Testis (tissue), 3 donors: Measurements from ENCODE around the gene PPM1A. TPM values are rescaled to one million over a fixed set of nuclear protein-coding genes. Genes with fewer than 3 reads are reported as not detected.

Experiments
- DNase-seq: peaks from one replicate; pipeline ENCODE4 v3.0.0-alpha.2; 2019
- H3K27ac ChIP-seq, 2 donors: fragments of 200-600 bp; sonication (generic); one replicate each; pipeline ENCODE4 v1.5.1; 2019
- H3K27me3 ChIP-seq: fragments of 200-600 bp; sonication (generic); one replicate; pipeline ENCODE4 v1.5.1; 2019
- H3K36me3 ChIP-seq: fragments of 200-600 bp; sonication (generic); one replicate; pipeline ENCODE4 v1.5.1; 2017; ENCODE audit warnings: low read depth; ENCODE audit errors: missing control alignments
- H3K4me1 ChIP-seq: fragments of 200-600 bp; sonication (generic); one replicate; pipeline ENCODE4 v1.5.1; 2019
- H3K4me3 ChIP-seq, 2 donors: fragments of 200-600 bp; sonication (generic); one replicate each; pipeline ENCODE4 v1.5.1; 2017 to 2019
- H3K9me3 ChIP-seq: fragments of 200-600 bp; sonication (generic); one replicate; pipeline ENCODE4 v1.5.1; 2017
- CTCF ChIP-seq, 3 experiments: fragments of 450-650 bp in 2 of 3; fragments of 200-600 bp in 1 of 3; sonication (generic) in 1 of 3; IDR thresholded peaks; one replicate each; pipeline ENCODE4 v1.5.1; 2016 to 2019; ENCODE audit warnings: antibody characterized with exemption in 3 of 3, mild to moderate bottlenecking in 2 of 3, moderate library complexity in 1 of 3
- POLR2A ChIP-seq: fragments of 450-650 bp; IDR thresholded peaks from one replicate; pipeline ENCODE4 v1.6.1; 2017; ENCODE audit warnings: antibody characterized with exemption, mild to moderate bottlenecking, moderate library complexity
- WGBS, 2 donors: methylation state at CpG; one replicate each; pipeline ENCODE4 v1.1.5; 2018; 5-methylcytosine and 5-hydroxymethylcytosine counted together
- intact Hi-C: fragments of 100-400 bp; cut with DNase I; formaldehyde crosslinking; loops from one replicate; pipeline ENCODE4 v1.15.1; 2023; ENCODE audit warnings: low total_unique reads
- polyA plus RNA-seq: library from polyadenylated mRNA; stranded (reverse); fragments of 350-450 nt; fragmentation: Illumina TruSeq; extraction: RNeasy Lipid Tissue Mini Kit (QIAGEN cat#74804); gene quantifications from one replicate; pipeline ENCODE4 v1.2.3, GENCODE V29; 2014; ENCODE audit warnings: low read depth, low replicate concordance; ENCODE audit not compliant: insufficient read depth
- total RNA-seq, 2 donors: library from RNA; depleted of rRNA; stranded (reverse); fragments of >200 nt; gene quantifications; one replicate each; pipeline ENCODE4 v1.2.3, GENCODE V29; 2016

PPM1A gene
- total and polyA plus RNA-seq, 3 donors from 2014 or later, result 73.0 to 146 (median 91.1) TPM

GRCh38 chr14:60222820-60223219 lies 26.2 kb upstream of the PPM1A start:
- WGBS, 2 donors, result 85 to 100% methylated on average over 1 to 4 of the region's 4 CpGs
- DNase-seq, result no peak
- TF ChIP-seq CTCF (IDR thresholded peaks at IDR 0.05) (no peak), POLR2A (no peak)
- no peaks in the 10 kb centered on the region for H3K4me1 ChIP-seq
- intact Hi-C loops, result no loop called here
- no peak overlapping the region for H3K27ac ChIP-seq
- no peaks in the 10 kb centered on the region for H3K9me3 ChIP-seq
- H3K27me3 ChIP-seq, result no peaks in the 10 kb centered on the region
- H3K4me3 ChIP-seq, result no peak overlapping the region
- H3K36me3 ChIP-seq, result no peaks in the 10 kb centered on the region

- no peak for DNase-seq
- Histone ChIP-seq H3K27me3 (no peaks in the 10 kb centered on the region), H3K4me1 (no peaks in the 10 kb centered on the region), H3K27ac (no peak overlapping the region), H3K4me3 (no peak overlapping the region), H3K36me3 (no peaks in the 10 kb centered on the region), H3K9me3 (no peaks in the 10 kb centered on the region)
- 77 to 94% methylated on average over 3 of the region's 3 CpGs for WGBS, 2 donors
- TF ChIP-seq POLR2A, result no peak
- TF ChIP-seq CTCF (IDR thresholded peaks at IDR 0.05), result no peak
- intact Hi-C loops, result no loop called here
Measured at GRCh38 chr14:60225265-60225664, 23.8 kb upstream of the PPM1A start.

DNA sequence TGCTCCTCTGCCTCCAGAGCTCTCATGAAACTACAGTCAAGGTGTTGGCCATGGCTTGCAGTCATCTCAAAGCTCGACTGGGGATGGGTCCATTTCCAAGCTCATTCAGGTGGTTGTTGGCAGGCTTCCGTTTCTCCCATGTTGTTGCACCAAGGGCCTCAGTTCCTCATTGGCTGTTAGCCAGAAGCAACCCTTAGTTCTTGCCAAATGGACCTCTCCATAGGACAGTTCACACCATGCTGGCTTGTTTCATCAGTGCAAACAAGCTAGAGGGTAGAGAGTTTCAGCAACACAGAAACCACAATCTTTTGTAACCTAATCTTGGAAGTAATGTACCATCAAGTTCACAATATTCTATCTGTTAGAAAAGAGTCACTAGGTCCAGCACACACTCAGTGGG lies 22.7 kb upstream of the PPM1A start:
- no peaks in the 10 kb centered on the region for H3K36me3 ChIP-seq
- no peak overlapping the region for H3K27ac ChIP-seq
- no peak for DNase-seq
- no peak overlapping the region for H3K4me3 ChIP-seq
- no peak for TF ChIP-seq CTCF (IDR thresholded peaks at IDR 0.05)
- TF ChIP-seq POLR2A, result no peak
- intact Hi-C loops, result no loop called here
- H3K4me1 ChIP-seq, result no peaks in the 10 kb centered on the region
- no peaks in the 10 kb centered on the region for H3K27me3 ChIP-seq
- WGBS, 2 donors, result 81 to 82% methylated on average over 2 of the region's 2 CpGs
- no peaks in the 10 kb centered on the region for H3K9me3 ChIP-seq

GRCh38 chr14:60227291-60227690 lies 21.7 kb upstream of the PPM1A start:
- no peaks in the 10 kb centered on the region for H3K9me3 ChIP-seq
- H3K36me3 ChIP-seq, result no peaks in the 10 kb centered on the region
- no peak overlapping the region for H3K27ac ChIP-seq
- no peak for DNase-seq
- H3K4me3 ChIP-seq, result no peak overlapping the region
- TF ChIP-seq CTCF (IDR thresholded peaks at IDR 0.05) (no peak), POLR2A (no peak)
- no peaks in the 10 kb centered on the region for H3K4me1 ChIP-seq
- no peaks in the 10 kb centered on the region for H3K27me3 ChIP-seq
- WGBS, 2 donors, result 92 to 95% methylated on average over 1 of the region's 1 CpG
- intact Hi-C loops, result no loop called here

DNA sequence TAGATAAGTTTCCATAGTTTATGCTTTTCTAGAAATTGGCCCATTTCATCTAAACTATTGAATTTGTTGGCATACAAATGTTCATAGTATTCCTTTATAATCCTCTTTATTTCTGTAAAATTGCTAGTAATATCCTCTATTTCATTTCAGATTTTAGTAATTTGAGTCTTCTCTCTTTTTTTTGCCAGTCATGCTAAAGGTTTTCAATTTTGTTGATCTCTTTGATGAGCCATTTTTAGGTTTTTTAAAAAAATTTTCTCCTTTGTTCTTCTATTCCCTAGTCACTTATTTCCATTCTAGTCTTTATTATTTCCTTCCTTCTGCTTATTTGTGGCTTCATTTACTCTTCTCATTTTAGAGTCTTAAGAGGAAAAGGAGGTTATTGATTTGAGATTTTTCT lies 19.4 kb upstream of the PPM1A start:
- Histone ChIP-seq H3K4me1 (no peaks in the 10 kb centered on the region), H3K4me3 (no peak overlapping the region), H3K9me3 (no peaks in the 10 kb centered on the region), H3K27me3 (no peaks in the 10 kb centered on the region), H3K27ac (no peak overlapping the region), H3K36me3 (no peaks in the 10 kb centered on the region)
- DNase-seq, result no peak
- intact Hi-C loops, result no loop called here
- TF ChIP-seq CTCF (IDR thresholded peaks at IDR 0.05) (no peak), POLR2A (no peak)
